ENCODE data around the gene MCM9. TPM values are rescaled to one million over a fixed set of nuclear protein-coding genes. Genes with fewer than 3 reads are reported as not detected.
"Not testable (repeated sequence)": the region's sequence is repeated elsewhere in the genome, so short reads cannot be mapped to it uniquely, and the experiment has no call there.

Gene MCM9
- total RNA-seq, 1 experiment from 2014 or later = 17.8 TPM

DNA sequence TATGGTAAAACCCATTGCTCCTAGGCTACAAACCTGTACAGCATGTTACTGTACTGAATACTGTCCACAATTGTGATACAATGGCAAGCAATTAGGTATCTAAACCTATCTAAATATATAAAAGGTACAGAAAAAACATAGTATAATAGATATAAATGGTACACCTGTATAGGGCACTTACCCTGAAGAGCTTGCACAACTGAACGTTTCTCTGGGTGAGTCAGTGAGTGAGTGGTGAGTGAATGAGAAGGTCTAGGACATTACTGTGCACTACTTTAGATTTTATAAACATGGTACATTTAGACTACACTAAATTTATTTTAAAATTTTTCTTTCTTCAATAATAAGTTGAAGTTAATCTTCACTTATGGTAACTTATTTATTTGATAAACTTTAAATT is 163.7 kb downstream of the MCM9 start:
- Histone ChIP-seq H3K27ac (ENCODE audit: low read length) (no peak overlapping the region), H2AFZ (ENCODE audit: low read length) (no peak overlapping the region), H3K9me3 (ENCODE audit: low read length) (no peaks in the 10 kb centered on the region), H3K4me3 (ENCODE audit: low read length) (no peak overlapping the region), H3K9ac (ENCODE audit: low read length) (no peak overlapping the region), H3K27me3 (ENCODE audit: low read length) (no peaks in the 10 kb centered on the region), H3K9me2 (replicated peaks; ENCODE audit: insufficient read depth, low read length) (no peaks in the 10 kb centered on the region), H3K4me2 (ENCODE audit: low read depth, low read length, poor library complexity, severe bottlenecking) (no peak overlapping the region), H4K20me1 (ENCODE audit: insufficient read depth, low read depth, low read length) (no peaks in the 10 kb centered on the region), H3K79me2 (ENCODE audit: low read length) (no peaks in the 10 kb centered on the region), H3K36me3 (ENCODE audit: insufficient read depth, low read length) (no peaks in the 10 kb centered on the region), H3K4me1 (ENCODE audit: low read length) (no peaks in the 10 kb centered on the region)
- no peak for DNase-seq

DNA sequence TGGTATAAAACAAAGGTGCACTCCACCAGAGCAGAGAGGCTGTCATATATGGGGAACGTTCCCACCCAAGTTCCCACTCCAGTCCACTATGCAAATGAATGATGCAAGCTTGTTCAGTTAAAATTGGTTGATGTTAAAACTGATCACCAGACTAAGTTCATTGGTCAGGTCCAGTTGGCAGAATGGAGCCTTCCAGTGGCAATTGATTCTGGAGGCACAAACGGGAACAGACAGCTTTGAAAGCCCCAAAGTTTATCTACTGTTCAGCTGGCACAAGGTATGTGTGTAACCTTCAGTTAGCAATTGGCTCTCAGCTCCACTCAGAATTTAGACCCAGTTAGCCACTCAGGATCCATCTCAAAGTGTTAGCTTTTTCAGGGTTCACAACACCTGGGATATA is 164.1 kb downstream of the MCM9 start:
- no peak overlapping the region for H3K4me2 ChIP-seq (ENCODE audit: low read depth, low read length, poor library complexity, severe bottlenecking)
- no peak overlapping the region for H3K27ac ChIP-seq (ENCODE audit: low read length)

DNA sequence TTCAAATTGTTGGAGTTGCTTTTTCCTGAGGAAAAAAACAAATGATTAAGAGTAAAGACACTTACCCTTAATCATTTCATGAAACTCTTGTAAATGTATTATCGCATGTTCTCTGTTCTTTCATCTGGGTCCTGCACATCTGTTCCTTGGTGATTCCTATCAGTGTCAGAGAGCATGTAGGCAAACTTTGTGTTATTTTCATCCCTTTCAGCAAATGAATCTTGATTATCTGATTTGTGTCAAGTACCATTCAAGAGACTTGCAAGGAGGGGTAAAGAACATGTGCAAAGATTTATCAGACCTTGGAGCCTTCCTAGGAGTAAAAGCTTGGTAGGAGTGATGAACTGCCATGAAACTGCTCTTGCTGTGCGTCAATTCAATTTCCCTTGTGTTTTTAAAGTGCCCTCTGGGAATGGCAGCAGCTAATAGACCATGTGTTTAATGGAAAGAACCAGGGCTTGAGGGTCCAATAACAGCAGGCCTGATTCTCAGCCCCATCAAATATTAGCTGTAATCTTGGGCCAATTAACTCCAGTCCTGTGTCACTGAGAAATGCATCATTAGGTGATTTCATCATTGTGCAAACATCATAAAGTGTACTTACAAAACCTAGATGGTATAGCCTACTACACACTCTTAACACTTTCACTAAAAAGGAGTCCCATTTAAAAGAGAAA is 164.7 kb downstream of the MCM9 start:
- Histone ChIP-seq H3K4me2 (ENCODE audit: low read depth, low read length, poor library complexity, severe bottlenecking) (no peak overlapping the region), H3K79me2 (ENCODE audit: low read length) (no peaks in the 10 kb centered on the region), H2AFZ (ENCODE audit: low read length) (no peak overlapping the region), H3K4me3 (ENCODE audit: low read length) (no peak overlapping the region), H3K9me2 (replicated peaks; ENCODE audit: insufficient read depth, low read length) (no peaks in the 10 kb centered on the region), H3K27ac (ENCODE audit: low read length) (no peak overlapping the region), H4K20me1 (ENCODE audit: insufficient read depth, low read depth, low read length) (no peaks in the 10 kb centered on the region), H3K36me3 (ENCODE audit: insufficient read depth, low read length) (no peaks in the 10 kb centered on the region), H3K9ac (ENCODE audit: low read length) (no peak overlapping the region), H3K4me1 (ENCODE audit: low read length) (no peaks in the 10 kb centered on the region), H3K9me3 (ENCODE audit: low read length) (no peaks in the 10 kb centered on the region), H3K27me3 (ENCODE audit: low read length) (no peaks in the 10 kb centered on the region)
- no peak for DNase-seq

More for the DNA sequence above, 164.1 kb downstream of the MCM9 start:
- no peak overlapping the region for H3K9ac ChIP-seq (ENCODE audit: low read length)
- no peaks in the 10 kb centered on the region for H3K36me3 ChIP-seq (ENCODE audit: insufficient read depth, low read length)
- H3K79me2 ChIP-seq (ENCODE audit: low read length) = no peaks in the 10 kb centered on the region
- DNase-seq = no peak
- H3K9me3 ChIP-seq (ENCODE audit: low read length) = no peaks in the 10 kb centered on the region
- no peaks in the 10 kb centered on the region for H3K9me2 ChIP-seq (replicated peaks; ENCODE audit: insufficient read depth, low read length)
- H3K27me3 ChIP-seq (ENCODE audit: low read length) = no peaks in the 10 kb centered on the region
- no peak overlapping the region for H3K4me3 ChIP-seq (ENCODE audit: low read length)
- H4K20me1 ChIP-seq (ENCODE audit: insufficient read depth, low read depth, low read length) = no peaks in the 10 kb centered on the region
- H2AFZ ChIP-seq (ENCODE audit: low read length) = no peak overlapping the region
- H3K4me1 ChIP-seq (ENCODE audit: low read length) = no peaks in the 10 kb centered on the region

DNA sequence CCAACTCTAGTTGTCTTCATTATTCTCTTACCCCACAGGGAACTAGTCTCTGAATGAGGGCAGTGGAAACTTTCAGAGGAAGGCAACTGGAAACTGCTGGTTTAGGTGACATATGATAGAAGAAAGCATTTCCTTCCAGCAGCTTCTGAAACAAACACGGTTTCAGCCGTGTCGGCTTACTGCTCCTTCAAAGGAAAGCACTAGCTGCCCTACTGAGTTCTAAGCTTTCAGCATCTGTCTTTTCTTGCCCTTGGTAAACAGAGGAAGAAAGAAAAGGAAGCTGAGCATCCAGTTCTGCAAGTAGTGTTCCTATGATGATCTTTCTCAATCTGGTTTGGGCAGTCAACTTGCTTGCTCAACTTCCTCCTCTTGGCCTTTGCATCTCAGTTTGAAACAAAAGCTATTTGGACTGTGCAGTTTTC is 166.0 kb downstream of the MCM9 start:
- Histone ChIP-seq H3K27ac (ENCODE audit: low read length) (no peak overlapping the region), H4K20me1 (ENCODE audit: insufficient read depth, low read depth, low read length) (no peaks in the 10 kb centered on the region), H3K4me1 (ENCODE audit: low read length) (no peaks in the 10 kb centered on the region), H3K36me3 (ENCODE audit: insufficient read depth, low read length) (no peaks in the 10 kb centered on the region), H3K4me2 (ENCODE audit: low read depth, low read length, poor library complexity, severe bottlenecking) (no peak overlapping the region), H3K9me2 (replicated peaks; ENCODE audit: insufficient read depth, low read length) (no peaks in the 10 kb centered on the region), H3K27me3 (ENCODE audit: low read length) (no peaks in the 10 kb centered on the region), H3K9ac (ENCODE audit: low read length) (no peak overlapping the region), H3K4me3 (ENCODE audit: low read length) (no peak overlapping the region), H3K9me3 (ENCODE audit: low read length) (no peaks in the 10 kb centered on the region), H3K79me2 (ENCODE audit: low read length) (no peaks in the 10 kb centered on the region), H2AFZ (ENCODE audit: low read length) (no peak overlapping the region)
- DNase-seq = no peak

DNA sequence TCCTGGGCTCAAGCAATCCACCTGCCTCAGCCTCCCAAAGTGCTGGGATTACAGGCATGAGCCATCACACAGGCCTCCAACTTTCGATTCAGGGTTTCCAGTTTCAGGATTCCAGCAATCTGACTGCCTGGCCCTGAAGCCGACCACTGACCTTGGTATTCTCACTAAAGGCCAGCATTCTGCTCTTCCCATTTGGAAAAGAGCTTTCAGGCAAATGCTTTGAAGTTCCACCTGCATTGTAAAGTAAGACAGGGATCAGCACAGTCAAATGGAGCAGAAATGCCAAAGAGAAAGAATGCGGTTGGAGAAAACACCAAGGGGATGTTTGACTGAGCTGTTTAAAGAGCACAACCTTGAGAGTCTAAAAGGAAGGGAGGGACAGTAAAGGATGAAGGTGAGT is 166.5 kb downstream of the MCM9 start:
- Histone ChIP-seq H3K27me3 (ENCODE audit: low read length) (no peaks in the 10 kb centered on the region), H3K27ac (ENCODE audit: low read length) (no peak overlapping the region), H3K9me2 (replicated peaks; ENCODE audit: insufficient read depth, low read length) (no peaks in the 10 kb centered on the region), H3K4me2 (ENCODE audit: low read depth, low read length, poor library complexity, severe bottlenecking) (no peak overlapping the region), H4K20me1 (ENCODE audit: insufficient read depth, low read depth, low read length) (no peaks in the 10 kb centered on the region), H3K4me3 (ENCODE audit: low read length) (no peak overlapping the region), H3K36me3 (ENCODE audit: insufficient read depth, low read length) (no peaks in the 10 kb centered on the region), H3K79me2 (ENCODE audit: low read length) (no peaks in the 10 kb centered on the region), H3K9ac (ENCODE audit: low read length) (no peak overlapping the region), H3K9me3 (ENCODE audit: low read length) (no peaks in the 10 kb centered on the region), H2AFZ (ENCODE audit: low read length) (no peak overlapping the region), H3K4me1 (ENCODE audit: low read length) (no peaks in the 10 kb centered on the region)
- no peak for DNase-seq

DNA sequence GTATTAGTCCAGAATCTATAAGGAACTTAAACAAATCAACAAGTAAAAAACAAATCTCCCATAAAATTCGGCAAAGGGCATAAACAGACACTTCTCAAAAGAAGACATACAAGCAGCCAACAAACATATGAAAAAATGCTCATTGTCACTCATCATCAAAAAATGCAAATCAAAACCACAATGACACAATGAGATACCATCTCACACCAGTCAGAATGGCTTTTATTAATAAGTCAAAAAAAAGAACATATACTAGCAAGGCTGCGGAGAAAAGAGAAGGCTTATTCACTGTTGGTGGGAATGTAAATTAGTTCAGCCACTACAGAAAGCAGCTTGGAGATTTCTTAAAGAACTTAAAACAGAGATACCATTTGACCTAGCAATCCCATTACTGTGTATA is 169.6 kb downstream of the MCM9 start:
- H3K4me2 ChIP-seq (ENCODE audit: low read depth, low read length, poor library complexity, severe bottlenecking); DNase-seq; H3K27ac ChIP-seq (ENCODE audit: low read length); H3K9me2 ChIP-seq (replicated peaks; ENCODE audit: insufficient read depth, low read length); H3K9me3 ChIP-seq (ENCODE audit: low read length); H3K4me3 ChIP-seq (ENCODE audit: low read length); H4K20me1 ChIP-seq (ENCODE audit: insufficient read depth, low read depth, low read length); H2AFZ ChIP-seq (ENCODE audit: low read length); H3K27me3 ChIP-seq (ENCODE audit: low read length); H3K9ac ChIP-seq (ENCODE audit: low read length); H3K36me3 ChIP-seq (ENCODE audit: insufficient read depth, low read length); H3K4me1 ChIP-seq (ENCODE audit: low read length); H3K79me2 ChIP-seq (ENCODE audit: low read length): not testable (repeated sequence)

DNA sequence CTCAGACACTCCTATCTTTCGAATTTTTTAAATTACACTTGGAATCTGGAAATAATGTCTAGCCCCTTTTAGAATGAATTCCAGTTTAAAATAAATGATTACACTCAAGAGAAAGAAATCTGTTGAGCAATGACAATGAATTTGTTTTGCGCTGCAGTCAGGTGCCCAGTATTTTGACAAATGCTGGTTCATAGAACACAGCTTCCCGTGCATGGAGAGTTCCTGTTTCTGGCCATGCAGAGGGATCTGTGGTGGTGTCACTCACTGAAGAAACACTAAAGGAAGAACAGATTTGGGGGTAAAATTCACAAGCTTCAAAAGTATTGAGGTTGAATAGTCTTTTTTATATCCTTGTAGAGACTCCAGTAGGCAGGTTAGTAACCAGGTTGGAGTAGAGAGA is 170.2 kb downstream of the MCM9 start:
- no peak overlapping the region for H3K4me2 ChIP-seq (ENCODE audit: low read depth, low read length, poor library complexity, severe bottlenecking)
- H3K36me3 ChIP-seq (ENCODE audit: insufficient read depth, low read length) = no peaks in the 10 kb centered on the region
- no peaks in the 10 kb centered on the region for H3K4me1 ChIP-seq (ENCODE audit: low read length)
- no peak overlapping the region for H3K4me3 ChIP-seq (ENCODE audit: low read length)
- no peak overlapping the region for H2AFZ ChIP-seq (ENCODE audit: low read length)
- H3K27ac ChIP-seq (ENCODE audit: low read length) = no peak overlapping the region
- DNase-seq = no peak
- H3K9me3 ChIP-seq (ENCODE audit: low read length) = no peaks in the 10 kb centered on the region
- H4K20me1 ChIP-seq (ENCODE audit: insufficient read depth, low read depth, low read length) = no peaks in the 10 kb centered on the region
- no peaks in the 10 kb centered on the region for H3K79me2 ChIP-seq (ENCODE audit: low read length)
- no peak overlapping the region for H3K9ac ChIP-seq (ENCODE audit: low read length)
- no peaks in the 10 kb centered on the region for H3K27me3 ChIP-seq (ENCODE audit: low read length)
- H3K9me2 ChIP-seq (replicated peaks; ENCODE audit: insufficient read depth, low read length) = no peaks in the 10 kb centered on the region
